ENCODE results near the gene PAPPA2.
"Not testable (repeated sequence)": the region's sequence is repeated elsewhere in the genome, so short reads cannot be mapped to it uniquely, and the experiment has no call there.

PAPPA2 gene

GRCh38 chr1:176552217-176552991 lies 89.4 kb downstream of the PAPPA2 start:
- DNase-seq, result no peak

- DNase-seq, result no peak
Observed at GRCh38 chr1:176552999-176553398, 90.0 kb downstream of the PAPPA2 start.

- no peak for DNase-seq
Observed at GRCh38 chr1:176556288-176556687, 93.3 kb downstream of the PAPPA2 start.

- no peak for DNase-seq
Observed at GRCh38 chr1:176557543-176558258, 94.7 kb downstream of the PAPPA2 start.

- no peak for DNase-seq
Observed at GRCh38 chr1:176558561-176558960, 95.6 kb downstream of the PAPPA2 start.

- no peak for DNase-seq
Observed at GRCh38 chr1:176559474-176559873, 96.5 kb downstream of the PAPPA2 start.

- DNase-seq, result peak; percentile 33 to 37
Observed at GRCh38 chr1:176559878-176560277, 96.9 kb downstream of the PAPPA2 start.

- no peak for DNase-seq
Observed at GRCh38 chr1:176560681-176561080, 97.7 kb downstream of the PAPPA2 start.

GRCh38 chr1:176561761-176562160 lies 98.8 kb downstream of the PAPPA2 start:
- not testable (repeated sequence) for DNase-seq

- DNase-seq, result no peak
Observed at GRCh38 chr1:176566004-176566975, 103.3 kb downstream of the PAPPA2 start.

GRCh38 chr1:176567190-176567794 lies 104.3 kb downstream of the PAPPA2 start:
- DNase-seq, result no peak

- no peak for DNase-seq
Observed at GRCh38 chr1:176568185-176568584, 105.2 kb downstream of the PAPPA2 start.

- DNase-seq, result no peak
Observed at GRCh38 chr1:176574756-176575155, 111.8 kb downstream of the PAPPA2 start.

- DNase-seq, result no peak
Observed at GRCh38 chr1:176575991-176576390, 113.0 kb downstream of the PAPPA2 start.

GRCh38 chr1:176576670-176577069 lies 113.7 kb downstream of the PAPPA2 start:
- DNase-seq, result no peak

GRCh38 chr1:176577646-176578197 lies 114.7 kb downstream of the PAPPA2 start:
- no peak for DNase-seq

GRCh38 chr1:176579087-176579486 lies 116.1 kb downstream of the PAPPA2 start:
- no peak for DNase-seq

- no peak for DNase-seq
Observed at GRCh38 chr1:176595217-176595616, 132.2 kb downstream of the PAPPA2 start.

GRCh38 chr1:176601348-176601747 lies 138.4 kb downstream of the PAPPA2 start:
- no peak for DNase-seq

GRCh38 chr1:176602388-176603004 lies 139.5 kb downstream of the PAPPA2 start:
- DNase-seq, result no peak

GRCh38 chr1:176603696-176604095 lies 140.7 kb downstream of the PAPPA2 start:
- DNase-seq, result no peak

GRCh38 chr1:176604461-176604860 lies 141.5 kb downstream of the PAPPA2 start:
- no peak for DNase-seq

Data from activated T-cell treated with anti-CD3 and anti-CD28 coated beads, Interleukin-2, amount 50 U/mL, for 48 hours (primary cell).